Neural cell (in vitro differentiated cells): Measurements from ENCODE around the gene PTEN. TPM values are rescaled to one million over a fixed set of nuclear protein-coding genes. Genes with fewer than 3 reads are reported as not detected.

ENCODE experiments used
- H2AFZ ChIP-seq: fragments of 200-600, 300-800 bp; sonication (generic), shearing (Covaris generic); 2 replicates; pipeline ENCODE4 v1.6.0; 2014; ENCODE audit warnings: low read depth, mild to moderate bottlenecking, antibody characterized with exemption, low read length, moderate library complexity
- H3F3A ChIP-seq: fragments of 200-600 bp; shearing (Covaris generic); 2 replicates; pipeline ENCODE4 v1.6.1; 2016; ENCODE audit warnings: mild to moderate bottlenecking, moderate library complexity, mixed read lengths, antibody characterized with exemption, low read length; ENCODE audit not compliant: insufficient read depth, poor library complexity, severe bottlenecking
- H3K27ac ChIP-seq: fragments of 200-600, 300-800 bp; sonication (generic), shearing (Covaris generic); 2 replicates; pipeline ENCODE4 v1.5.1; 2014; ENCODE audit warnings: mild to moderate bottlenecking, low read length, moderate library complexity
- H3K27me3 ChIP-seq: fragments of 300-800, 200-600 bp; sonication (generic), shearing (Covaris generic); 2 replicates; pipeline ENCODE4 v1.6.0; 2014; ENCODE audit warnings: mild to moderate bottlenecking, low read depth, low read length, moderate library complexity; ENCODE audit not compliant: insufficient read depth
- H3K36me3 ChIP-seq: fragments of 300-800, 200-600 bp; sonication (generic), shearing (Covaris generic); 2 replicates; pipeline ENCODE4 v1.5.1; 2014; ENCODE audit warnings: mild to moderate bottlenecking, antibody characterized with exemption, low read length, moderate library complexity; ENCODE audit not compliant: insufficient read depth
- H3K4me2 ChIP-seq: fragments of 300-800, 200-600 bp; sonication (generic), shearing (Covaris generic); 2 replicates; pipeline ENCODE4 v1.6.0; 2014; ENCODE audit warnings: mild to moderate bottlenecking, low read length
- H3K4me3 ChIP-seq: fragments of 300-800, 200-600 bp; sonication (generic), shearing (Covaris generic); 2 replicates; pipeline ENCODE4 v1.5.1; 2014; ENCODE audit warnings: mild to moderate bottlenecking, low read length, moderate library complexity
- H3K79me2 ChIP-seq: fragments of 200-600 bp; shearing (Covaris generic); replicated peaks from 2 replicates; pipeline ENCODE4 v1.6.0; 2014; ENCODE audit warnings: mild to moderate bottlenecking, low read length, moderate library complexity; ENCODE audit not compliant: insufficient read depth
- H3K9ac ChIP-seq: fragments of 300-800, 200-600 bp; sonication (generic), shearing (Covaris generic); 2 replicates; pipeline ENCODE4 v1.6.1; 2016; ENCODE audit warnings: mild to moderate bottlenecking, low read length, mixed read lengths
- H3K9me2 ChIP-seq: fragments of 200-600 bp; shearing (Covaris generic); 2 replicates; pipeline ENCODE4 v1.6.1; 2016; ENCODE audit warnings: mild to moderate bottlenecking, low read length, mixed read lengths; ENCODE audit not compliant: insufficient read depth
- H3K9me3 ChIP-seq: fragments of 200-600, 300-800 bp; sonication (generic), shearing (Covaris generic); 2 replicates; pipeline ENCODE4 v1.6.1; 2016; ENCODE audit warnings: mild to moderate bottlenecking, mixed run types, low read length, moderate library complexity, mixed read lengths
- H4K20me1 ChIP-seq: fragments of 200-600 bp; shearing (Covaris generic); 2 replicates; pipeline ENCODE4 v1.6.1; 2016; ENCODE audit warnings: mild to moderate bottlenecking, mixed run types; ENCODE audit not compliant: insufficient read depth
- EP300 ChIP-seq: fragments of 450-650 bp; conservative IDR thresholded peaks from 2 replicates; pipeline ENCODE4 v1.6.1; 2014; ENCODE audit warnings: antibody characterized with exemption, mild to moderate bottlenecking, moderate library complexity; ENCODE audit not compliant: poor library complexity, severe bottlenecking
- EZH2 ChIP-seq: fragments of 200-600, 300-800 bp; shearing (Covaris generic), sonication (generic); IDR thresholded peaks from 2 replicates; pipeline ENCODE4 v1.6.1; 2014; ENCODE audit warnings: antibody characterized with exemption, low read length, borderline replicate concordance, mild to moderate bottlenecking; ENCODE audit not compliant: insufficient read depth, poor library complexity, severe bottlenecking
- MXI1 ChIP-seq: fragments of 450-650 bp; conservative IDR thresholded peaks from 2 replicates; pipeline ENCODE4 v1.6.1; 2014; ENCODE audit warnings: antibody characterized with exemption, mild to moderate bottlenecking; ENCODE audit not compliant: poor library complexity, severe bottlenecking
- POLR2AphosphoS5 ChIP-seq: IDR thresholded peaks from 2 replicates; pipeline ENCODE4 v1.6.1; 2012
- RAD21 ChIP-seq: fragments of 450-650 bp; conservative IDR thresholded peaks from 2 replicates; pipeline ENCODE4 v1.6.1; 2014; ENCODE audit warnings: antibody characterized with exemption, mild to moderate bottlenecking, moderate library complexity
- SMC3 ChIP-seq: fragments of 450-650 bp; conservative IDR thresholded peaks from 2 replicates; pipeline ENCODE4 v1.6.1; 2014; ENCODE audit warnings: antibody characterized with exemption, mild to moderate bottlenecking, moderate library complexity; ENCODE audit not compliant: poor library complexity
- polyA plus RNA-seq: library from polyadenylated mRNA; depleted of rRNA; stranded (reverse); fragments of >200 nt; gene quantifications from 2 replicates; pipeline ENCODE4 v1.2.3, GENCODE V29; 2014
- small RNA-seq, 3 experiments: library from RNA; depleted of rRNA; stranded (forward); fragments of <200 nt; gene quantifications; one replicate each; pipeline ENCODE3, GENCODE V24; 2012
- TF ChIP-seq, protein P1 (sequence below): IDR thresholded peaks from 2 replicates; pipeline ENCODE4 v1.6.1; 2012; ENCODE audit warnings: borderline replicate concordance
- TF ChIP-seq, protein P2 (sequence below): fragments of 450-650 bp; IDR thresholded peaks from 2 replicates; pipeline ENCODE4 v1.5.1; 2014; ENCODE audit warnings: antibody characterized with exemption, mild to moderate bottlenecking, moderate library complexity; ENCODE audit not compliant: poor library complexity, severe bottlenecking

Gene PTEN
- polyA plus RNA-seq, 1 donor from 2014 or later: 47.3 TPM

DNA sequence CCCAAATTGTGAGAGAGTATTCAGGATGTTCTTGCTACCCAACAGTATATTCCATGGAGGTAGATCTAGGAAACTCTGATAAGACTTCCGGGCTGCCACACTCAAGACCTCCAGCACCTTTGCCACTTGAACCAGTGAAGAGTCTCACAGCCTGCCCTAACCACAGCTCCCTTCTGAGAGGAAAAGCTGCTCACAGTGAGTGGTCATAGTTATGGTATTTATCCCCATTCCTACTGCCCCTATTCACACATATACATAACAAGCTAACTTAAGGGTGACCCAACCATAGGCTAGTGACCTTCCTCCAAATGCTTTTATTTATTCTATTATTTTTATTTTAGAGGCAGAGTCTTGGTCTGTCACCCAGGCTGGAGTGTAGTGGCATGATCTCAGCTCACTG, 156.3 kb downstream of the PTEN start:
- H3K36me3 ChIP-seq: no peaks in the 10 kb centered on the region
- no peak overlapping the region for H3K27ac ChIP-seq
- H3F3A ChIP-seq: no peaks in the 10 kb centered on the region
- H3K27me3 ChIP-seq: no peaks in the 10 kb centered on the region
- H4K20me1 ChIP-seq: no peaks in the 10 kb centered on the region
- H3K4me2 ChIP-seq: no peak overlapping the region
- no peaks in the 10 kb centered on the region for H3K79me2 ChIP-seq
- H3K9me3 ChIP-seq: no peaks in the 10 kb centered on the region
- H3K9ac ChIP-seq: no peak overlapping the region
- no peak for TF ChIP-seq RAD21
- TF ChIP-seq SMC3: no peak
- TF ChIP-seq, protein P1, sequence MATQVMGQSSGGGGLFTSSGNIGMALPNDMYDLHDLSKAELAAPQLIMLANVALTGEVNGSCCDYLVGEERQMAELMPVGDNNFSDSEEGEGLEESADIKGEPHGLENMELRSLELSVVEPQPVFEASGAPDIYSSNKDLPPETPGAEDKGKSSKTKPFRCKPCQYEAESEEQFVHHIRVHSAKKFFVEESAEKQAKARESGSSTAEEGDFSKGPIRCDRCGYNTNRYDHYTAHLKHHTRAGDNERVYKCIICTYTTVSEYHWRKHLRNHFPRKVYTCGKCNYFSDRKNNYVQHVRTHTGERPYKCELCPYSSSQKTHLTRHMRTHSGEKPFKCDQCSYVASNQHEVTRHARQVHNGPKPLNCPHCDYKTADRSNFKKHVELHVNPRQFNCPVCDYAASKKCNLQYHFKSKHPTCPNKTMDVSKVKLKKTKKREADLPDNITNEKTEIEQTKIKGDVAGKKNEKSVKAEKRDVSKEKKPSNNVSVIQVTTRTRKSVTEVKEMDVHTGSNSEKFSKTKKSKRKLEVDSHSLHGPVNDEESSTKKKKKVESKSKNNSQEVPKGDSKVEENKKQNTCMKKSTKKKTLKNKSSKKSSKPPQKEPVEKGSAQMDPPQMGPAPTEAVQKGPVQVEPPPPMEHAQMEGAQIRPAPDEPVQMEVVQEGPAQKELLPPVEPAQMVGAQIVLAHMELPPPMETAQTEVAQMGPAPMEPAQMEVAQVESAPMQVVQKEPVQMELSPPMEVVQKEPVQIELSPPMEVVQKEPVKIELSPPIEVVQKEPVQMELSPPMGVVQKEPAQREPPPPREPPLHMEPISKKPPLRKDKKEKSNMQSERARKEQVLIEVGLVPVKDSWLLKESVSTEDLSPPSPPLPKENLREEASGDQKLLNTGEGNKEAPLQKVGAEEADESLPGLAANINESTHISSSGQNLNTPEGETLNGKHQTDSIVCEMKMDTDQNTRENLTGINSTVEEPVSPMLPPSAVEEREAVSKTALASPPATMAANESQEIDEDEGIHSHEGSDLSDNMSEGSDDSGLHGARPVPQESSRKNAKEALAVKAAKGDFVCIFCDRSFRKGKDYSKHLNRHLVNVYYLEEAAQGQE: no peak
- no peak for TF ChIP-seq EZH2
- no peak for TF ChIP-seq EP300
- TF ChIP-seq MXI1: no peak
- TF ChIP-seq POLR2AphosphoS5: no peak
- TF ChIP-seq, protein P2, sequence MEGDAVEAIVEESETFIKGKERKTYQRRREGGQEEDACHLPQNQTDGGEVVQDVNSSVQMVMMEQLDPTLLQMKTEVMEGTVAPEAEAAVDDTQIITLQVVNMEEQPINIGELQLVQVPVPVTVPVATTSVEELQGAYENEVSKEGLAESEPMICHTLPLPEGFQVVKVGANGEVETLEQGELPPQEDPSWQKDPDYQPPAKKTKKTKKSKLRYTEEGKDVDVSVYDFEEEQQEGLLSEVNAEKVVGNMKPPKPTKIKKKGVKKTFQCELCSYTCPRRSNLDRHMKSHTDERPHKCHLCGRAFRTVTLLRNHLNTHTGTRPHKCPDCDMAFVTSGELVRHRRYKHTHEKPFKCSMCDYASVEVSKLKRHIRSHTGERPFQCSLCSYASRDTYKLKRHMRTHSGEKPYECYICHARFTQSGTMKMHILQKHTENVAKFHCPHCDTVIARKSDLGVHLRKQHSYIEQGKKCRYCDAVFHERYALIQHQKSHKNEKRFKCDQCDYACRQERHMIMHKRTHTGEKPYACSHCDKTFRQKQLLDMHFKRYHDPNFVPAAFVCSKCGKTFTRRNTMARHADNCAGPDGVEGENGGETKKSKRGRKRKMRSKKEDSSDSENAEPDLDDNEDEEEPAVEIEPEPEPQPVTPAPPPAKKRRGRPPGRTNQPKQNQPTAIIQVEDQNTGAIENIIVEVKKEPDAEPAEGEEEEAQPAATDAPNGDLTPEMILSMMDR: no peak
- no peak overlapping the region for H3K4me3 ChIP-seq
- H2AFZ ChIP-seq: no peak overlapping the region
- H3K9me2 ChIP-seq: no peaks in the 10 kb centered on the region

Small RNA genes lying within 50 kb of the gene (small RNA-seq; reads per million reads assigned to genes)
- gene RF00284 (0 to 0.07 (median 0) reads per million in 3 experiments), gene RN7SL78P (0 reads per million in 3 experiments)

Other genes with a start within 250 kb of the PTEN start
- gene PAPSS2, start 203.7 kb upstream of the PTEN start, polyA plus RNA-seq: 0.24 and 0.36 TPM in 2 replicates
- gene ATAD1, start 45.4 kb upstream of the PTEN start, polyA plus RNA-seq: 136 and 165 TPM in 2 replicates
- gene KLLN, start 92 bp upstream of the PTEN start, polyA plus RNA-seq: 0.30 and 0.77 TPM in 2 replicates